Measurements from ENCODE around the gene CEMIP.

The CEMIP gene

GRCh38 chr15:80921736-80922410 is 142.7 kb downstream of the CEMIP start:
- DNase-seq (ENCODE audit: low read depth in 4 of 4, low spot score in 1 of 4), result no peak

GRCh38 chr15:80923668-80924067 is 144.5 kb downstream of the CEMIP start:
- no peak for DNase-seq (ENCODE audit: low read depth in 4 of 4, low spot score in 1 of 4)

GRCh38 chr15:80924278-80924677 is 145.1 kb downstream of the CEMIP start:
- no peak for DNase-seq (ENCODE audit: low read depth in 4 of 4, low spot score in 1 of 4)

- no peak for DNase-seq (ENCODE audit: low read depth in 4 of 4, low spot score in 1 of 4)
Observed at GRCh38 chr15:80925597-80926059, 146.5 kb downstream of the CEMIP start.

GRCh38 chr15:80926126-80926525 is 147.0 kb downstream of the CEMIP start:
- DNase-seq (ENCODE audit: low read depth in 4 of 4, low spot score in 1 of 4), result no peak

GRCh38 chr15:80929225-80929624 is 150.1 kb downstream of the CEMIP start:
- no peak for DNase-seq (ENCODE audit: low read depth in 4 of 4, low spot score in 1 of 4)

- no peak for DNase-seq (ENCODE audit: low read depth in 4 of 4, low spot score in 1 of 4)
Observed at GRCh38 chr15:80929689-80930088, 150.5 kb downstream of the CEMIP start.

GRCh38 chr15:80931191-80931590 is 152.0 kb downstream of the CEMIP start:
- no peak for DNase-seq (ENCODE audit: low read depth in 4 of 4, low spot score in 1 of 4)

- no peak for DNase-seq (ENCODE audit: low read depth in 4 of 4, low spot score in 1 of 4)
Observed at GRCh38 chr15:80931721-80932512, 152.7 kb downstream of the CEMIP start.

GRCh38 chr15:80932513-80932815 is 153.3 kb downstream of the CEMIP start:
- no peak for DNase-seq (ENCODE audit: low read depth in 4 of 4, low spot score in 1 of 4)

- DNase-seq (ENCODE audit: low read depth in 4 of 4, low spot score in 1 of 4), result no peak
Observed at GRCh38 chr15:80932989-80933388, 153.8 kb downstream of the CEMIP start.

GRCh38 chr15:80934761-80935221 is 155.6 kb downstream of the CEMIP start:
- DNase-seq (ENCODE audit: low read depth in 4 of 4, low spot score in 1 of 4), result no peak

GRCh38 chr15:80936288-80937078 is 157.3 kb downstream of the CEMIP start:
- no peak for DNase-seq (ENCODE audit: low read depth in 4 of 4, low spot score in 1 of 4)

- no peak for DNase-seq (ENCODE audit: low read depth in 4 of 4, low spot score in 1 of 4)
Observed at GRCh38 chr15:80937718-80938117, 158.5 kb downstream of the CEMIP start.

GRCh38 chr15:80939216-80939615 is 160.0 kb downstream of the CEMIP start:
- no peak for DNase-seq (ENCODE audit: low read depth in 4 of 4, low spot score in 1 of 4)

GRCh38 chr15:80940331-80940730 is 161.2 kb downstream of the CEMIP start:
- no peak for DNase-seq (ENCODE audit: low read depth in 4 of 4, low spot score in 1 of 4)

GRCh38 chr15:80940851-80941250 is 161.7 kb downstream of the CEMIP start:
- DNase-seq (ENCODE audit: low read depth in 4 of 4, low spot score in 1 of 4), result no peak

GRCh38 chr15:80942266-80942665 is 163.1 kb downstream of the CEMIP start:
- DNase-seq (ENCODE audit: low read depth in 4 of 4, low spot score in 1 of 4), result no peak

GRCh38 chr15:80942746-80943565 is 163.8 kb downstream of the CEMIP start:
- DNase-seq (ENCODE audit: low read depth in 4 of 4, low spot score in 1 of 4), result no peak

- no peak for DNase-seq (ENCODE audit: low read depth in 4 of 4, low spot score in 1 of 4)
Observed at GRCh38 chr15:80944818-80945217, 165.6 kb downstream of the CEMIP start.

- DNase-seq (ENCODE audit: low read depth in 4 of 4, low spot score in 1 of 4), result no peak
Observed at GRCh38 chr15:80945605-80946004, 166.4 kb downstream of the CEMIP start.

Data from stimulated activated CD4-positive, alpha-beta T cell treated with anti-CD3 and anti-CD28 coated beads, Interleukin-1b, Interleukin-23, amount 100 ng/mL, for 24 hours (primary cell).